HEK293T (cell line): Measurements from ENCODE around the gene CPTP.

Experiments
- ARNT ChIP-seq: fragments of 450-650 bp; IDR thresholded peaks from 2 replicates; pipeline ENCODE4 v1.6.1; 2017; ENCODE audit warnings: mild to moderate bottlenecking
- BHLHE40 ChIP-seq: fragments of 450-650 bp; IDR thresholded peaks from 2 replicates; pipeline ENCODE4 v1.6.1; 2016; ENCODE audit warnings: mild to moderate bottlenecking, moderate library complexity, borderline replicate concordance
- ELF4 ChIP-seq: fragments of 450-650 bp; IDR thresholded peaks from 2 replicates; pipeline ENCODE4 v1.6.1; 2017; ENCODE audit warnings: antibody characterized with exemption
- FOXA1 ChIP-seq: fragments of 450-650 bp; IDR thresholded peaks from 2 replicates; pipeline ENCODE4 v1.6.1; 2016; ENCODE audit warnings: mild to moderate bottlenecking
- FOXK2 ChIP-seq: fragments of 450-650 bp; IDR thresholded peaks from 2 replicates; pipeline ENCODE4 v1.6.1; 2016; ENCODE audit warnings: mild to moderate bottlenecking
- HDGF ChIP-seq: fragments of 450-650 bp; IDR thresholded peaks from 2 replicates; pipeline ENCODE4 v1.6.1; 2017; ENCODE audit warnings: antibody characterized with exemption, borderline replicate concordance
- L3MBTL2 ChIP-seq: fragments of 450-650 bp; conservative IDR thresholded peaks from 2 replicates; pipeline ENCODE4 v1.6.1; 2016; ENCODE audit warnings: mild to moderate bottlenecking
- SP1 ChIP-seq: fragments of 450-650 bp; IDR thresholded peaks from 2 replicates; pipeline ENCODE4 v1.6.1; 2017
- SUZ12 ChIP-seq: fragments of 450-650 bp; IDR thresholded peaks from 2 replicates; pipeline ENCODE4 v1.6.1; 2016; ENCODE audit warnings: mild to moderate bottlenecking
- TARDBP ChIP-seq: fragments of 450-650 bp; IDR thresholded peaks from 2 replicates; pipeline ENCODE4 v1.6.1; 2016
- ZNF384 ChIP-seq: fragments of 450-650 bp; IDR thresholded peaks from 2 replicates; pipeline ENCODE4 v1.6.1; 2016
- TF ChIP-seq, protein P1 (sequence below): fragments of 450-650 bp; IDR thresholded peaks from 2 replicates; pipeline ENCODE4 v1.6.1; 2016

- TF ChIP-seq ELF4 = no peak
- TF ChIP-seq SUZ12 = no peak
- peak; percentile 23; the same call in 1 of the 2 replicates for TF ChIP-seq L3MBTL2
- TF ChIP-seq FOXK2 = no peak
- no peak for TF ChIP-seq FOXA1
- no peak for TF ChIP-seq SP1
- TF ChIP-seq BHLHE40 = no peak
- TF ChIP-seq, protein P1, sequence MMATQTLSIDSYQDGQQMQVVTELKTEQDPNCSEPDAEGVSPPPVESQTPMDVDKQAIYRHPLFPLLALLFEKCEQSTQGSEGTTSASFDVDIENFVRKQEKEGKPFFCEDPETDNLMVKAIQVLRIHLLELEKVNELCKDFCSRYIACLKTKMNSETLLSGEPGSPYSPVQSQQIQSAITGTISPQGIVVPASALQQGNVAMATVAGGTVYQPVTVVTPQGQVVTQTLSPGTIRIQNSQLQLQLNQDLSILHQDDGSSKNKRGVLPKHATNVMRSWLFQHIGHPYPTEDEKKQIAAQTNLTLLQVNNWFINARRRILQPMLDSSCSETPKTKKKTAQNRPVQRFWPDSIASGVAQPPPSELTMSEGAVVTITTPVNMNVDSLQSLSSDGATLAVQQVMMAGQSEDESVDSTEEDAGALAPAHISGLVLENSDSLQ = no peak
- no peak for TF ChIP-seq ZNF384
- no peak for TF ChIP-seq TARDBP
- no peak for TF ChIP-seq ARNT
- TF ChIP-seq HDGF = no peak
Observed at GRCh38 chr1:1353389-1354151, 29.0 kb downstream of the CPTP start.
